ENCODE data around the gene ACCSL.

GRCh38 chr11:44007481-44008087 is 40.2 kb upstream of the ACCSL start:
- TF ChIP-seq RAD21 (IDR thresholded peaks at IDR 0.05; ENCODE audit: low read length) (no peak), TCF12 (IDR thresholded peaks at IDR 0.05) (no peak), RCOR1 (IDR thresholded peaks at IDR 0.05; ENCODE audit: low read length) (no peak), CTCF (IDR thresholded peaks at IDR 0.05) (no peak), SIN3A (IDR thresholded peaks at IDR 0.05; ENCODE audit: borderline replicate concordance, low read depth, low read length) (no peak), POLR2AphosphoS5 (IDR thresholded peaks at IDR 0.05; ENCODE audit: low read depth, low read length) (no peak), YY1 (IDR thresholded peaks at IDR 0.05; ENCODE audit: low read depth) (no peak), EP300 (IDR thresholded peaks at IDR 0.05; ENCODE audit: borderline replicate concordance in 1 of 2, low read depth in 1 of 2, low read length in 1 of 2) (no peak), TAF1 (IDR thresholded peaks at IDR 0.05; ENCODE audit: borderline replicate concordance, low read depth, low read length) (no peak), REST (IDR thresholded peaks at IDR 0.05; ENCODE audit: low read depth, low read length) (no peak)
